AG04449 (cell line): Measurements from ENCODE around the gene METTL16.

Source experiments
- CTCF ChIA-PET: fragments of 350-600 bp; formaldehyde crosslinking; extraction: SDS; loops from one replicate; lab custom pipeline; 2021; ENCODE audit warnings: antibody characterized with exemption; lab: Yijun Ruan, JAX
- POLR2A ChIA-PET: fragments of 400-600, 350-600 bp; formaldehyde crosslinking; extraction: SDS; loops from one replicate; lab custom pipeline; 2020; ENCODE audit warnings: antibody characterized with exemption, inconsistent platforms; lab: Yijun Ruan, JAX
- DNase-seq: peaks from one replicate; pipeline ENCODE4 v3.0.0-alpha.2; 2010; ENCODE audit warnings: low read depth, low spot score
- H3K4me3 ChIP-seq: 2 replicates; pipeline ENCODE4 v1.5.1; 2011; ENCODE audit warnings: low read depth, mild to moderate bottlenecking, control low read depth, low read length
- TF ChIP-seq, protein P1 (sequence below): IDR thresholded peaks from one replicate; pipeline ENCODE4 v1.5.1; 2011; ENCODE audit warnings: mild to moderate bottlenecking, moderate library complexity, low read length, control low read depth, inconsistent platforms; ENCODE audit not compliant: insufficient read depth; ENCODE audit errors: missing control alignments

Gene METTL16

DNA sequence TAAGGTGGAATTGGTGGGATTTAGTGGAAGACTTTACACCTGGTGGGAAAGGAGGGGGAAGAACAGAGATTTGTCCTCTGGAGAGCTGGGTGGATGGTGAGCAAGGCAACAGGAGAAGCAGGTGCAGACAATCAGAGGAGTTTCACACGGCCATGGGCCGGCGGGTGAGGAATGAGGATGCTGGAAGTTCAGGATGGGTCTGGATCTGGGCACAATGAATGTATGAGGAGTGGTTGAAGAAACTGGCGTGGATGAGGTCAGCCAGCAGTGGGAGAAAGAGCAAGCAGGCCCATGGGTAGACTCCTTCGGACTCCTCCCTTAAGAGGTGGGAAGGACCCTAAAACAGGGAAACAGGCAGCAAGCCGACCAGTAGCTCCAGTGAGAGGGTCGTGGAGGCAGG is 100.7 kb downstream of the METTL16 start:
- ChIA-PET CTCF (interaction anchor here (1.2 to 23.1 kb wide), 5 partner anchors 19 to 62 kb away, joined by 3 to 871 read pairs (median 4); no protein-coding TSS in a partner anchor), POLR2A (interaction anchor here (1.1 kb wide), 1 partner anchor 11 kb away, joined by 3 read pairs; no protein-coding TSS in a partner anchor)
- H3K4me3 ChIP-seq = no peak overlapping the region
- no peak for DNase-seq
- TF ChIP-seq, protein P1, sequence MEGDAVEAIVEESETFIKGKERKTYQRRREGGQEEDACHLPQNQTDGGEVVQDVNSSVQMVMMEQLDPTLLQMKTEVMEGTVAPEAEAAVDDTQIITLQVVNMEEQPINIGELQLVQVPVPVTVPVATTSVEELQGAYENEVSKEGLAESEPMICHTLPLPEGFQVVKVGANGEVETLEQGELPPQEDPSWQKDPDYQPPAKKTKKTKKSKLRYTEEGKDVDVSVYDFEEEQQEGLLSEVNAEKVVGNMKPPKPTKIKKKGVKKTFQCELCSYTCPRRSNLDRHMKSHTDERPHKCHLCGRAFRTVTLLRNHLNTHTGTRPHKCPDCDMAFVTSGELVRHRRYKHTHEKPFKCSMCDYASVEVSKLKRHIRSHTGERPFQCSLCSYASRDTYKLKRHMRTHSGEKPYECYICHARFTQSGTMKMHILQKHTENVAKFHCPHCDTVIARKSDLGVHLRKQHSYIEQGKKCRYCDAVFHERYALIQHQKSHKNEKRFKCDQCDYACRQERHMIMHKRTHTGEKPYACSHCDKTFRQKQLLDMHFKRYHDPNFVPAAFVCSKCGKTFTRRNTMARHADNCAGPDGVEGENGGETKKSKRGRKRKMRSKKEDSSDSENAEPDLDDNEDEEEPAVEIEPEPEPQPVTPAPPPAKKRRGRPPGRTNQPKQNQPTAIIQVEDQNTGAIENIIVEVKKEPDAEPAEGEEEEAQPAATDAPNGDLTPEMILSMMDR = no peak

DNA sequence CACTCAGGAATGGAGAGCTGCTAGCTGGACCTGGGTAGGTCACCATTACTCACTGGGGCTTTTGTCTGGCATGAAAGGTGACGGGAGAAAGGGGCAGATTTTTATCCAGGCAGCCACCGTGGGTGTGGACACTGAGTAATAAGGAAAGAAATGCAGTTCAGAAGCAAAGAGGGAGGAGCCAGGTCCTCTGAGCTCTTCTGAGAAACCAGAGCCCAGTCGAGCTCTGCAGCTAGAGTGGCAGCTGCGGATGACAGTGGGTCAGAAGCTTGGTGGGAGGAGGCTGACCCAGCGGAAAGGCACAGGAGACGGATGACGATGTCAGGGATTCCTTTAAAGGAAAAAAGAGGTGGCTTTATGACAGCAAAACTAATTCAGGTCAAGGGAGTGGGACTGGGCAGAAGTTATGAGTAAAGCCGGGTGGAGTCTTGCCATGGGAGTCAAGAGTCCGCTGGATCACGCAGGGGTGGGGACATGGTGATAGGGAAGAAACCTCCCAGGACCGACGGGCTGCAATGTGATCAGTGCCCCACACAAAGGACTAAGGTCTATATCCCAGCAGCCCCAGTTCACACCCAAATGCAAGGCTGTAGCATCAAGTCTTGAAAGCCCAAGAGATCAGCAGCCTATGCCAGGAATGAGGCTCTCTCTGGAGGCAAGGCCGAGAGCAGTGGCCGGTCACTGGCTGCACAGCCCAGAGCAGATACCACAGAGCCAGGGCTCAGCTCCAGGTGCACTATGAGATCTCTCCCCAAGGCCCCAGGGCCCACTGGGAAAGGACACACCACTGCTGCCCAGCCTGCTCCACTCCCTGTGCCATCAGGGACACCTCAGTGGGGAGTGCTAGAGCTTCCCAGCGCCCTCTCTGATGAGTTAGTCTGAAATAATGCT is 104.5 kb downstream of the METTL16 start:
- DNase-seq = no peak
- ChIA-PET CTCF (interaction anchor here (0.9 to 23.1 kb wide), 6 partner anchors 8 to 54 kb away, joined by 3 to 871 read pairs (median 12); no protein-coding TSS in a partner anchor), POLR2A (interaction anchor here (0.6 to 2.5 kb wide), 4 partner anchors 9 to 71 kb away, joined by 3 to 10 read pairs (median 4); partner anchors contain the start of gene TSR1)
- H3K4me3 ChIP-seq = no peak overlapping the region
- TF ChIP-seq, protein P1 = no peak

DNA sequence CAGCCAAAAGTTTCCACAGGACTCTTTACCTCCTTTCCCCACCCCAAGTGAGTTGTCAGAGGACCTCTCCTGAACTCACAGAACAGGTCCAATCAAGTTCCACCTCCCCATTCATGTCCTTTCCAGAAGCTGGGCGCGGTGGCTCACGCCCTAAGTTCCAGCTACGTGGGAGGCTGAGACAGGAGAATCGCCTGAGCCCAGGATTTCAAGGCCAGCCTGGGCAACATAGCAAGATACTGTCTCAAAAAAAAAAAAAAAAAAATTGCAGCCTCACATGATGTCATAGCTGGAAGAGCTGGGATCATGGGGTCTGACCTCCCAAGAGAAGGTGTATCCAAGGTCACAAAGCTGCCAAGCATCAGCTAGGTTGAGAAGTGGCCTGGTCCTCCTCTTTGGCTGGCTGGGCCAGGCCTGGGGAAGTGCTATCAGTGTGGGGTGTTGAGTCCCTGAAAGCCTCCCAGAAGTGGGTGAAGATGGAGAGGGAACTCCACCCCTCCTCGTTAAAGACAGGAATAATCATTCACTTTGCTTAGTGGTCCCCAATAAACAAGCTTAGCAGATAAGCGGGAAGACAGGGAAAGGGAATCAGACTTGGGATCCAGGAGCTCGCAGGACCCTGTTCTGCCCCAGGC is 105.3 kb downstream of the METTL16 start:
- ChIA-PET CTCF (interaction anchor here (0.9 to 23.1 kb wide), 5 partner anchors 9 to 53 kb away, joined by 3 to 871 read pairs (median 14); no protein-coding TSS in a partner anchor), POLR2A (interaction anchor here (0.6 to 2.5 kb wide), 5 partner anchors 10 to 70 kb away, joined by 3 to 17 read pairs (median 4); partner anchors contain the start of gene TSR1)
- no peak for DNase-seq
- H3K4me3 ChIP-seq = no peak overlapping the region
- TF ChIP-seq, protein P1 = no peak

DNA sequence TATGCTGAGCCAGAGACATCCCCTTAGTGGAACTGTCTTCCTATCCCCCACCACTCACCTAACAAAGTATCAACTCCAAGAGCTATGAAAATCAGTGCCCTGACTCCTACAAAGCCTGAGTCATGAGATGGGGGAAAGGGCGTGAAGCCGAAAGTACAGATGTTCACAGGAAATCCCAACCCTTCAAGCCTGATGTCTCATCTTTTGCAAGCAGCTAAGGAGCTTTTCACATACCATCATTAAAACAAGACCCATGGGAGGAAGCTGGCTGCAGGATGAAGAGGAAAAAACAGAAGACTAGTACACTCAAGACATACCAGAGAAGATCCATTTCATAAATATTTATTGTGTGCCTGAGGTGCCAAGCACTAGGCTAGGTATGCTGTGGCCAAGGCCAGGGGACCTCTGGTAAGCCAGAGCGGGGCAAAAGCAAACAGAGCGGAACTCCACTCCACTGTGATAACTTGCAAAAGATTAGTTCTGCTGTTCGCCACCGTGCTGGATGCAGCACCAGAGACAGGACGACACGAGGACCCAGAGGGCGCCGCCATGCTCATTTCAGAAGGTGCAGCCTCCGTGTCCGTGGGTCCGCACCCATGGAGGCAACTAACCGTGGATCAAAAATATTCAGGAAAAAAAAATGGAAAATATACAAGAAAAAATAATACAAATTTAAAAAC is 106.3 kb downstream of the METTL16 start:
- no peak for DNase-seq
- TF ChIP-seq, protein P1 = no peak
- no peak overlapping the region for H3K4me3 ChIP-seq
- ChIA-PET CTCF (interaction anchor here (1.5 to 23.1 kb wide), 3 partner anchors 10 to 69 kb away, joined by 7 to 871 read pairs (median 104); partner anchors contain the start of genes SGSM2 and TSR1), POLR2A (interaction anchor here (0.8 to 1.7 kb wide), 3 partner anchors 13 to 350 kb away, joined by 4 to 17 read pairs (median 6); no protein-coding TSS in a partner anchor)

DNA sequence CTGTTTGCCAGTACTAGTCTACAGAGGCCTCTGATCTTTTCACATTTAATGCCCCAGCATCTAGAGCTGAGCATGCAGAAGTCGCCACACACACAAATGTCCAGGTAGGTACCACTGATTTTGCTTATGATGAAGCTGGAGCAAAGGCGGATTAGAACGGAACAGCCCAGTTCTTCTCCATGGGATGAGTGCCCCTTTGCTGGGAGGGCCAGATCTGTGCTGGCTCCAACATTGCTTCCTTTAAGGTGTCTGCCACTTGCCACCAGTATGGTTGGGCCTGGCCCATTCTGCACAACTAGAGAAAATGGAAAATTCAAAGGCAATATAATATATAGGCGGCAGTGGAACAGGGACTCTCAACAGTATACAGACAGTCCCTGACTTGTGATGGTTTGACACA is 108.6 kb downstream of the METTL16 start:
- TF ChIP-seq, protein P1 = no peak
- ChIA-PET POLR2A (no interaction called here), CTCF (interaction anchor here (2.0 to 23.1 kb wide), 3 partner anchors 10 to 20 kb away, joined by 9 to 871 read pairs (median 104); no protein-coding TSS in a partner anchor)
- no peak for DNase-seq
- no peak overlapping the region for H3K4me3 ChIP-seq
